HepG2 (cell line): Measurements from ENCODE around the gene FCN3. TPM values are rescaled to one million over a fixed set of nuclear protein-coding genes. Genes with fewer than 3 reads are reported as not detected.

Source experiments
- BCL6 ChIP-seq: IDR thresholded peaks from 2 replicates; pipeline ENCODE4 v1.6.1; 2016; ENCODE audit warnings: missing genetic modification reagents, missing compliant biosample characterization
- CC2D1A ChIP-seq: sonication (generic); formaldehyde crosslinking; IDR thresholded peaks from 2 replicates; pipeline ENCODE4 v1.8.1; 2023; ENCODE audit warnings: mild to moderate bottlenecking, missing genetic modification reagents
- KAT8 ChIP-seq: IDR thresholded peaks from 2 replicates; pipeline ENCODE4 v1.6.1; 2016; ENCODE audit warnings: missing genetic modification reagents, missing compliant biosample characterization
- MLLT10 ChIP-seq: sonication (generic); formaldehyde crosslinking; IDR thresholded peaks from 2 replicates; pipeline ENCODE4 v1.4.0; 2020; ENCODE audit warnings: missing genetic modification reagents
- MXD4 ChIP-seq: IDR thresholded peaks from 2 replicates; pipeline ENCODE4 v1.6.1; 2016; ENCODE audit warnings: mild to moderate bottlenecking, missing biosample characterization, missing genetic modification reagents
- PITX1 ChIP-seq: sonication (generic); formaldehyde crosslinking; IDR thresholded peaks from 2 replicates; pipeline ENCODE4 v1.5.1; 2020; ENCODE audit warnings: mild to moderate bottlenecking, missing genetic modification reagents
- SALL2 ChIP-seq: sonication (generic); formaldehyde crosslinking; IDR thresholded peaks from 2 replicates; pipeline ENCODE4 v1.8.1; 2023; ENCODE audit warnings: mild to moderate bottlenecking, missing genetic modification reagents, inconsistent platforms
- SNAI1 ChIP-seq: sonication (generic); formaldehyde crosslinking; IDR thresholded peaks from 2 replicates; pipeline ENCODE4 v1.5.0; 2020; ENCODE audit warnings: mild to moderate bottlenecking, missing genetic modification reagents, borderline replicate concordance
- TARDBP ChIP-seq: sonication (generic); formaldehyde crosslinking; IDR thresholded peaks from 2 replicates; pipeline ENCODE4 v1.8.0; 2022; ENCODE audit warnings: mild to moderate bottlenecking, missing genetic modification reagents
- ZNF136 ChIP-seq: sonication (generic); formaldehyde crosslinking; IDR thresholded peaks from 2 replicates; pipeline ENCODE4 v1.8.1; 2022; ENCODE audit warnings: low read depth, mild to moderate bottlenecking, moderate library complexity, missing genetic modification reagents
- ZNF549 ChIP-seq: sonication (generic); formaldehyde crosslinking; IDR thresholded peaks from 2 replicates; pipeline ENCODE4 v1.5.0; 2020; ENCODE audit warnings: missing genetic modification reagents
- ZNF550 ChIP-seq: sonication (generic); formaldehyde crosslinking; IDR thresholded peaks from 2 replicates; pipeline ENCODE4 v1.4.0; 2020; ENCODE audit warnings: mild to moderate bottlenecking, missing genetic modification reagents, borderline replicate concordance
- ZNF703 ChIP-seq: sonication (generic); formaldehyde crosslinking; IDR thresholded peaks from 2 replicates; pipeline ENCODE4 v1.5.1; 2020; ENCODE audit warnings: missing genetic modification reagents, mild to moderate bottlenecking, moderate library complexity, borderline replicate concordance
- ZNF790 ChIP-seq: sonication (generic); formaldehyde crosslinking; IDR thresholded peaks from 2 replicates; pipeline ENCODE4 v1.8.0; 2022; ENCODE audit warnings: missing genetic modification reagents, mild to moderate bottlenecking, borderline replicate concordance
- ZNF879 ChIP-seq: sonication (generic); formaldehyde crosslinking; IDR thresholded peaks from 2 replicates; pipeline ENCODE4 v1.8.1; 2023; ENCODE audit warnings: missing genetic modification reagents
- polyA plus RNA-seq, 8 experiments: library from polyadenylated mRNA; depleted of rRNA in 3 of 8; stranded (reverse) in 7 of 8; unstranded in 1 of 8; fragments of >200 nt; fragmentation: Illumina TruSeq in 4 of 8; extraction: Trizol in 4 of 8; gene quantifications; 2 replicates each; pipeline versions ENCODE4 v1.2.1 to v1.2.3, GENCODE V29; 2011 to 2016; ENCODE audit warnings: low read depth in 4 of 8, missing spikeins in 1 of 8, mixed read lengths in 1 of 8; ENCODE audit not compliant: insufficient read depth in 1 of 8
- total RNA-seq, 5 experiments: library from RNA; depleted of rRNA; stranded (reverse); fragments of >200 nt; fragmentation: Illumina TruSeq; extraction: Trizol; gene quantifications; 2 replicates each; pipeline ENCODE4 v1.2.3, GENCODE V29; 2016; ENCODE audit warnings: low read depth in 1 of 5
- TF ChIP-seq, protein P1 (sequence below): sonication (generic); formaldehyde crosslinking; IDR thresholded peaks from 2 replicates; pipeline ENCODE4 v1.5.0; 2020; ENCODE audit warnings: mild to moderate bottlenecking, missing genetic modification reagents, moderate library complexity
- TF ChIP-seq, protein P2 (sequence below): sonication (generic); formaldehyde crosslinking; IDR thresholded peaks from 2 replicates; pipeline ENCODE4 v1.4.0; 2020; ENCODE audit warnings: missing genetic modification reagents, borderline replicate concordance
- TF ChIP-seq, protein P3 (sequence below): sonication (generic); formaldehyde crosslinking; conservative IDR thresholded peaks from 2 replicates; pipeline ENCODE4 v1.8.0; 2022; ENCODE audit warnings: missing genetic modification reagents
- TF ChIP-seq, protein P4 (sequence below): sonication (generic); formaldehyde crosslinking; IDR thresholded peaks from 2 replicates; pipeline ENCODE4 v1.8.1; 2023; ENCODE audit warnings: mild to moderate bottlenecking, inconsistent platforms, moderate library complexity, missing genetic modification reagents, borderline replicate concordance
- TF ChIP-seq, protein P5 (sequence below): sonication (generic); formaldehyde crosslinking; conservative IDR thresholded peaks from 2 replicates; pipeline ENCODE4 v1.4.0; 2020; ENCODE audit warnings: mild to moderate bottlenecking, missing genetic modification reagents, moderate library complexity

Gene FCN3
- total and polyA plus RNA-seq, 2 of the 13 experiments (the other 11 are each of a cell fraction or from before 2014, with no cell fraction given) = not detected

DNA sequence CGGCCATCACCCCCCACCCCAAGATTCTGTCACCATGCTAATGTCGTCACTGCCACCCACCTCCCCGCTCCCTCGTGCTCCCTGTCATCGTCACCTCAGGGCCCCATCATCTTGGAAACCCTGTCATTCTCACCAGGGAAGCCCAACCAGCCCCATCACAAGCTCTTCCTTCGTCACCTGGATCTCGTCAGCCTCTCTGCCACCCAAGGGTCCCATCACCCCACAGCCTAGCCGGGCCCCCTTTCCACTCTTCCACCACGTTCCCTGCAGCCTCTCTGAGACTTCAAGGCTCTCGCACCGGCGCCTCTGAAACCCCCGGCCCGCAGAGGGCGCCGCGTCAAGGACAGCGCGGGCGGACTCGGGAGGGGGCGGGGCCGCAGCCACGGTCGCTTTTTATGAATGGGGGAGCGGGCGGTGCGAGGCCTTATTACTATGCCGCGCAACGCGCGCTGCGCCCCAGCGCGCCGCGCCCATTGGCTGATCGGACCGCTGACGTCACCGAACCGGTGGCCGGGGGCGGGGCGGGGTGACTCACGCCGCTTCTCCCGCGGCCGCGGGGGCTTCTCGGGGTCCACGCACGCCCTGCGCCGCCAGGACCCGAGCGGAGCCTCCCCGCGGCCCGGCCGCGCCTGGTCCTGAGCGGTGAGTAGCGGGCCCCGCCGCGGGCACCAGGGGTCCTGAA lies 17.6 kb upstream of the FCN3 start, which contains the start of gene GPR3 (continued):
- no peak for TF ChIP-seq ZNF550 (CRISPR knock-in tag)
- TF ChIP-seq BCL6 (CRISPR knock-in tag) = 0 out of 2 replicates have a peak, but pooled peaks have one; percentile 25
- no peak for TF ChIP-seq ZNF703
- no peak for TF ChIP-seq ZNF549 (CRISPR knock-in tag)
- TF ChIP-seq, protein P1, sequence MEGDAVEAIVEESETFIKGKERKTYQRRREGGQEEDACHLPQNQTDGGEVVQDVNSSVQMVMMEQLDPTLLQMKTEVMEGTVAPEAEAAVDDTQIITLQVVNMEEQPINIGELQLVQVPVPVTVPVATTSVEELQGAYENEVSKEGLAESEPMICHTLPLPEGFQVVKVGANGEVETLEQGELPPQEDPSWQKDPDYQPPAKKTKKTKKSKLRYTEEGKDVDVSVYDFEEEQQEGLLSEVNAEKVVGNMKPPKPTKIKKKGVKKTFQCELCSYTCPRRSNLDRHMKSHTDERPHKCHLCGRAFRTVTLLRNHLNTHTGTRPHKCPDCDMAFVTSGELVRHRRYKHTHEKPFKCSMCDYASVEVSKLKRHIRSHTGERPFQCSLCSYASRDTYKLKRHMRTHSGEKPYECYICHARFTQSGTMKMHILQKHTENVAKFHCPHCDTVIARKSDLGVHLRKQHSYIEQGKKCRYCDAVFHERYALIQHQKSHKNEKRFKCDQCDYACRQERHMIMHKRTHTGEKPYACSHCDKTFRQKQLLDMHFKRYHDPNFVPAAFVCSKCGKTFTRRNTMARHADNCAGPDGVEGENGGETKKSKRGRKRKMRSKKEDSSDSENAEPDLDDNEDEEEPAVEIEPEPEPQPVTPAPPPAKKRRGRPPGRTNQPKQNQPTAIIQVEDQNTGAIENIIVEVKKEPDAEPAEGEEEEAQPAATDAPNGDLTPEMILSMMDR (CRISPR knock-in tag) = peak; percentile 89
- TF ChIP-seq SNAI1 (CRISPR knock-in tag) = no peak
- no peak for TF ChIP-seq MLLT10 (CRISPR knock-in tag)
- TF ChIP-seq MXD4 (CRISPR knock-in tag) = no peak
- TF ChIP-seq ZNF879 = no peak
- no peak for TF ChIP-seq CC2D1A (CRISPR knock-in tag)
- no peak for TF ChIP-seq ZNF790 (CRISPR knock-in tag)
- no peak for TF ChIP-seq ZNF136 (CRISPR knock-in tag)
- TF ChIP-seq, protein P2, sequence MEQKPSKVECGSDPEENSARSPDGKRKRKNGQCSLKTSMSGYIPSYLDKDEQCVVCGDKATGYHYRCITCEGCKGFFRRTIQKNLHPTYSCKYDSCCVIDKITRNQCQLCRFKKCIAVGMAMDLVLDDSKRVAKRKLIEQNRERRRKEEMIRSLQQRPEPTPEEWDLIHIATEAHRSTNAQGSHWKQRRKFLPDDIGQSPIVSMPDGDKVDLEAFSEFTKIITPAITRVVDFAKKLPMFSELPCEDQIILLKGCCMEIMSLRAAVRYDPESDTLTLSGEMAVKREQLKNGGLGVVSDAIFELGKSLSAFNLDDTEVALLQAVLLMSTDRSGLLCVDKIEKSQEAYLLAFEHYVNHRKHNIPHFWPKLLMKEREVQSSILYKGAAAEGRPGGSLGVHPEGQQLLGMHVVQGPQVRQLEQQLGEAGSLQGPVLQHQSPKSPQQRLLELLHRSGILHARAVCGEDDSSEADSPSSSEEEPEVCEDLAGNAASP (CRISPR knock-in tag) = no peak
- no peak for TF ChIP-seq PITX1 (CRISPR knock-in tag)
- 0 out of 2 replicates have a peak, but pooled peaks have one; percentile 53 for TF ChIP-seq SALL2 (CRISPR knock-in tag)
- TF ChIP-seq TARDBP (CRISPR knock-in tag) = no peak
- TF ChIP-seq, protein P3, sequence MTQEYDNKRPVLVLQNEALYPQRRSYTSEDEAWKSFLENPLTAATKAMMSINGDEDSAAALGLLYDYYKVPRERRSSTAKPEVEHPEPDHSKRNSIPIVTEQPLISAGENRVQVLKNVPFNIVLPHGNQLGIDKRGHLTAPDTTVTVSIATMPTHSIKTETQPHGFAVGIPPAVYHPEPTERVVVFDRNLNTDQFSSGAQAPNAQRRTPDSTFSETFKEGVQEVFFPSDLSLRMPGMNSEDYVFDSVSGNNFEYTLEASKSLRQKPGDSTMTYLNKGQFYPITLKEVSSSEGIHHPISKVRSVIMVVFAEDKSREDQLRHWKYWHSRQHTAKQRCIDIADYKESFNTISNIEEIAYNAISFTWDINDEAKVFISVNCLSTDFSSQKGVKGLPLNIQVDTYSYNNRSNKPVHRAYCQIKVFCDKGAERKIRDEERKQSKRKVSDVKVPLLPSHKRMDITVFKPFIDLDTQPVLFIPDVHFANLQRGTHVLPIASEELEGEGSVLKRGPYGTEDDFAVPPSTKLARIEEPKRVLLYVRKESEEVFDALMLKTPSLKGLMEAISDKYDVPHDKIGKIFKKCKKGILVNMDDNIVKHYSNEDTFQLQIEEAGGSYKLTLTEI = no peak
- TF ChIP-seq, protein P4, sequence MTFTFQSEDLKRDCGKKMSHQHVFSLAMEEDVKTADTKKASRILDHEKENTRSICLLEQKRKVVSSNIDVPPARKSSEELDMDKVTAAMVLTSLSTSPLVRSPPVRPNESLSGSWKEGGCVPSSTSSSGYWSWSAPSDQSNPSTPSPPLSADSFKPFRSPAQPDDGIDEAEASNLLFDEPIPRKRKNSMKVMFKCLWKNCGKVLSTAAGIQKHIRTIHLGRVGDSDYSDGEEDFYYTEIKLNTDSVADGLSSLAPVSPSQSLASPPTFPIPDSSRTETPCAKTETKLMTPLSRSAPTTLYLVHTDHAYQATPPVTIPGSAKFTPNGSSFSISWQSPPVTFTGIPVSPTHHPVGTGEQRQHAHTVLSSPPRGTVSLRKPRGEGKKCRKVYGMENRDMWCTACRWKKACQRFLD (CRISPR knock-in tag) = no peak
- TF ChIP-seq KAT8 (CRISPR knock-in tag) = peak; percentile 46; the same call in 1 of the 2 replicates
- TF ChIP-seq, protein P5, sequence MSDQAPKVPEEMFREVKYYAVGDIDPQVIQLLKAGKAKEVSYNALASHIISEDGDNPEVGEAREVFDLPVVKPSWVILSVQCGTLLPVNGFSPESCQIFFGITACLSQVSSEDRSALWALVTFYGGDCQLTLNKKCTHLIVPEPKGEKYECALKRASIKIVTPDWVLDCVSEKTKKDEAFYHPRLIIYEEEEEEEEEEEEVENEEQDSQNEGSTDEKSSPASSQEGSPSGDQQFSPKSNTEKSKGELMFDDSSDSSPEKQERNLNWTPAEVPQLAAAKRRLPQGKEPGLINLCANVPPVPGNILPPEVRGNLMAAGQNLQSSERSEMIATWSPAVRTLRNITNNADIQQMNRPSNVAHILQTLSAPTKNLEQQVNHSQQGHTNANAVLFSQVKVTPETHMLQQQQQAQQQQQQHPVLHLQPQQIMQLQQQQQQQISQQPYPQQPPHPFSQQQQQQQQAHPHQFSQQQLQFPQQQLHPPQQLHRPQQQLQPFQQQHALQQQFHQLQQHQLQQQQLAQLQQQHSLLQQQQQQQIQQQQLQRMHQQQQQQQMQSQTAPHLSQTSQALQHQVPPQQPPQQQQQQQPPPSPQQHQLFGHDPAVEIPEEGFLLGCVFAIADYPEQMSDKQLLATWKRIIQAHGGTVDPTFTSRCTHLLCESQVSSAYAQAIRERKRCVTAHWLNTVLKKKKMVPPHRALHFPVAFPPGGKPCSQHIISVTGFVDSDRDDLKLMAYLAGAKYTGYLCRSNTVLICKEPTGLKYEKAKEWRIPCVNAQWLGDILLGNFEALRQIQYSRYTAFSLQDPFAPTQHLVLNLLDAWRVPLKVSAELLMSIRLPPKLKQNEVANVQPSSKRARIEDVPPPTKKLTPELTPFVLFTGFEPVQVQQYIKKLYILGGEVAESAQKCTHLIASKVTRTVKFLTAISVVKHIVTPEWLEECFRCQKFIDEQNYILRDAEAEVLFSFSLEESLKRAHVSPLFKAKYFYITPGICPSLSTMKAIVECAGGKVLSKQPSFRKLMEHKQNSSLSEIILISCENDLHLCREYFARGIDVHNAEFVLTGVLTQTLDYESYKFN (CRISPR knock-in tag) = no peak
